Measurements from ENCODE around the gene HMGB1. TPM values are rescaled to one million over a fixed set of nuclear protein-coding genes. Genes with fewer than 3 reads are reported as not detected.

HMGB1 gene
- total RNA-seq, 5 donors from 2014 or later (not counting 1 experiment from before 2014, with no cell fraction given): 290 to 406 (median 300) TPM

- Mint-ChIP-seq H3K9me3 (no peaks in the 10 kb centered on the region), H3K4me3 (no peak overlapping the region), H3K36me3 (no peaks in the 10 kb centered on the region), H3K27ac (peak overlapping the region in 1 of 2 donors; percentile 66), H3K4me1 (peaks cover 5 to 17% (median 11%) of the 10 kb centered on the region in 3 donors), H3K27me3 (peaks cover 0 to 2% of the 10 kb centered on the region in 2 donors)
- no peak for DNase-seq
- Histone ChIP-seq H3K36me3 (ENCODE audit: control insufficient read depth in 2 of 2, extremely low read depth in 1 of 2, insufficient read depth in 1 of 2, low read length in 1 of 2) (no peaks in the 10 kb centered on the region), H3K9me3 (no peaks in the 10 kb centered on the region), H3K27me3 (replicated peaks in 1 of 2; ENCODE audit: control insufficient read depth in 2 of 2, extremely low read depth in 1 of 2, insufficient read depth in 2 of 2, low read length in 1 of 2) (peaks cover 0 to 15% of the 10 kb centered on the region in 2 experiments), H3K4me3 (ENCODE audit: control insufficient read depth in 1 of 2, extremely low read depth in 1 of 2, low read length in 1 of 2) (no peak overlapping the region), H3K4me1 (ENCODE audit: control insufficient read depth in 1 of 2, extremely low read depth in 1 of 2, insufficient read depth in 2 of 2, low read length in 2 of 2) (peaks cover 0 to 7% of the 10 kb centered on the region in 2 experiments), H3K27ac (ENCODE audit: low read length) (no peak overlapping the region)
- no peak for ATAC-seq (replicated peaks in 1 of 4)
- WGBS (ENCODE audit: insufficient coverage): 92% methylated on average over 4 of the region's 8 CpGs
- CTCF ChIA-PET: interaction anchor here in 1 of 2 donors (0.8 kb wide), 1 partner anchor 21 kb away, joined by 3 read pairs; no protein-coding TSS in a partner anchor
- POLR2A ChIA-PET: no interaction called here
Observed at GRCh38 chr13:30440910-30441703, 24.6 kb downstream of the HMGB1 start.

DNA sequence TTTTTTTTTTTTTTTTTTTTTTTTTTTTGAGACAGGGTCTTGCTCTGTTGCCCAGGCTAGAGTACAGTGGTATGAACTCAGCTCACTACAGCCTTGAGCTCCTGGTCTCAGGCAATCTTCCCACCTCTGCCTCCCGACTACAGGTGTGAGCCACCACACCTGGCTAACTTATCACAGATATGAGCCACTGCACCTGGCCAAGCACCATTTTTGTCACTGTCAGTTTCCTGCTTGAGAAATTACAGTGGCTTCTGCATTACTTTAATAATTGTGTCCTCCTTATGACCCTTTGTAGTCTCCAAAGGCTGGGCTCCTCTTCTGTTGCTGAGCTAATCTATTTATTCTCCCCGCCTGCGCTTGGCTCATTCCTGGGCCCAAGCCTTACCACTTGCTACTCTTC lies 27.4 kb downstream of the HMGB1 start:
- H3K4me1 ChIP-seq (ENCODE audit: control insufficient read depth in 1 of 2, extremely low read depth in 1 of 2, insufficient read depth in 2 of 2, low read length in 2 of 2): no peaks in the 10 kb centered on the region
- H3K36me3 Mint-ChIP-seq: no peaks in the 10 kb centered on the region
- CTCF ChIA-PET: no interaction called here
- peaks cover 5 to 10% (median 5%) of the 10 kb centered on the region in 3 donors for H3K4me1 Mint-ChIP-seq
- POLR2A ChIA-PET: no interaction called here
- no peak overlapping the region for H3K4me3 Mint-ChIP-seq
- WGBS (ENCODE audit: insufficient coverage): 100% methylated on average over 3 of the region's 3 CpGs
- no peaks in the 10 kb centered on the region for H3K9me3 ChIP-seq
- no peaks in the 10 kb centered on the region for H3K27me3 ChIP-seq (replicated peaks in 1 of 2; ENCODE audit: control insufficient read depth in 2 of 2, extremely low read depth in 1 of 2, insufficient read depth in 2 of 2, low read length in 1 of 2)
- ATAC-seq (replicated peaks in 1 of 4) (no peak), DNase-seq (no peak)
- H3K27ac Mint-ChIP-seq: no peak overlapping the region
- H3K36me3 ChIP-seq (ENCODE audit: control insufficient read depth in 2 of 2, extremely low read depth in 1 of 2, insufficient read depth in 1 of 2, low read length in 1 of 2): no peaks in the 10 kb centered on the region
- H3K9me3 Mint-ChIP-seq: no peaks in the 10 kb centered on the region
- H3K4me3 ChIP-seq (ENCODE audit: control insufficient read depth in 1 of 2, extremely low read depth in 1 of 2, low read length in 1 of 2): no peak overlapping the region
- H3K27ac ChIP-seq (ENCODE audit: low read length): no peak overlapping the region
- no peaks in the 10 kb centered on the region for H3K27me3 Mint-ChIP-seq

DNA sequence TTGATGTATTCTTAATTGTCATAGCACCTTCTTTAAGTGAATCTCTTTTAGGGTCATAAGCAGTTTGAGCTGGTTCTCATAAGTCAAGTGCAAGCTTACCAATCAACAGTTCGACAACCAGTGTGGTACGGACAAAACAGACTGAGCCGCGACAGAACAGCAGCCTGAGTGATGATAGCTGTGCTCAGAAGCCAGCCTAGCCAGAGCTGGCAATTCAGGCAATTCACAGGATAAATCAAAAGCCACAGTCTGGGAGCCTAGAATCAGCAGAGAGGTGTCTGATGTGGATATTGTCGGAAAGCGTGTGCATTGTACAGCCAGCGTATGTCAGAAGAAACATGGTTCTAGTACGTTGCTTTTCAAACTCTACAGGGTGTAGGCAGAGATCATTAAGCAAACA lies 28.6 kb downstream of the HMGB1 start:
- H3K27ac Mint-ChIP-seq: no peak overlapping the region
- H3K9me3 Mint-ChIP-seq: no peaks in the 10 kb centered on the region
- Histone ChIP-seq H3K9me3 (no peaks in the 10 kb centered on the region), H3K27me3 (replicated peaks in 1 of 2; ENCODE audit: control insufficient read depth in 2 of 2, extremely low read depth in 1 of 2, insufficient read depth in 2 of 2, low read length in 1 of 2) (no peaks in the 10 kb centered on the region), H3K27ac (ENCODE audit: low read length) (no peak overlapping the region), H3K4me3 (ENCODE audit: control insufficient read depth in 1 of 2, extremely low read depth in 1 of 2, low read length in 1 of 2) (no peak overlapping the region), H3K4me1 (ENCODE audit: control insufficient read depth in 1 of 2, extremely low read depth in 1 of 2, insufficient read depth in 2 of 2, low read length in 2 of 2) (no peaks in the 10 kb centered on the region), H3K36me3 (ENCODE audit: control insufficient read depth in 2 of 2, extremely low read depth in 1 of 2, insufficient read depth in 1 of 2, low read length in 1 of 2) (no peaks in the 10 kb centered on the region)
- POLR2A ChIA-PET: no interaction called here
- ATAC-seq (replicated peaks in 1 of 4) (no peak), DNase-seq (no peak)
- no peak overlapping the region for H3K4me3 Mint-ChIP-seq
- no peaks in the 10 kb centered on the region for H3K27me3 Mint-ChIP-seq
- CTCF ChIA-PET: interaction anchor here in 1 of 2 donors (1.0 to 1.2 kb wide), 2 partner anchors 26 to 104 kb away, joined by 3 read pairs; no protein-coding TSS in a partner anchor
- 100% methylated on average over 4 of the region's 8 CpGs for WGBS (ENCODE audit: insufficient coverage)
- peaks cover 5 to 7% (median 5%) of the 10 kb centered on the region in 3 donors for H3K4me1 Mint-ChIP-seq
- H3K36me3 Mint-ChIP-seq: no peaks in the 10 kb centered on the region

DNA sequence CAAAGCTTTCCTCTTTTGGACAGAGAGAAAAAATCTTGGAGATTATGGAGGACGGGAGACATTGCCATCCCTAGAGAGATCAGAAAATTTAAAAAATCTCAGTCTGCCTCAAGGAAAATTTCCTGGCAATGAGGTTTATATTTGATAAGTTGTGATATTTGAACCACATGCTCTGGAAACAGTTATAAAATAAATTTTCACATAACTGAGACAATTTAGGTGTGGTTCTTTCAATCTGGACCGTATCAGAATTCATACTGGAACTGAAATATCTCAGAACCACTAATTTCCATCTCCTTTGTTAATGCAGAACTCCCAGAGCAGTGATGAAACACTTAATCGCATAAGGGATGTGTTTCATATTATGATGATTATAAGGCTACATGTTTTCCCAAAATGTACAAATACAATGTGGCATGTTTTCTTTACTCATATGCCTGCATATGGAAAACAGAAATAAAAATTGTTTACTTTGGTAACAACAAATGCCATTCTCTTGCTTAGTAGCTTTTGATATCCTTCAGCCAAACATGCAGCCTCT lies 29.8 kb downstream of the HMGB1 start:
- Mint-ChIP-seq H3K27me3 (no peaks in the 10 kb centered on the region), H3K36me3 (no peaks in the 10 kb centered on the region), H3K9me3 (no peaks in the 10 kb centered on the region), H3K4me3 (no peak overlapping the region), H3K4me1 (peaks cover 1 to 12% (median 10%) of the 10 kb centered on the region in 3 donors), H3K27ac (no peak overlapping the region)
- ChIA-PET CTCF (no interaction called here), POLR2A (no interaction called here)
- Histone ChIP-seq H3K4me1 (ENCODE audit: control insufficient read depth in 1 of 2, extremely low read depth in 1 of 2, insufficient read depth in 2 of 2, low read length in 2 of 2) (no peaks in the 10 kb centered on the region), H3K27me3 (replicated peaks in 1 of 2; ENCODE audit: control insufficient read depth in 2 of 2, extremely low read depth in 1 of 2, insufficient read depth in 2 of 2, low read length in 1 of 2) (no peaks in the 10 kb centered on the region), H3K27ac (ENCODE audit: low read length) (no peak overlapping the region), H3K4me3 (ENCODE audit: control insufficient read depth in 1 of 2, extremely low read depth in 1 of 2, low read length in 1 of 2) (no peak overlapping the region), H3K36me3 (ENCODE audit: control insufficient read depth in 2 of 2, extremely low read depth in 1 of 2, insufficient read depth in 1 of 2, low read length in 1 of 2) (no peaks in the 10 kb centered on the region), H3K9me3 (no peaks in the 10 kb centered on the region)
- WGBS (ENCODE audit: insufficient coverage): no CpG with 5 or more reads among the region's 3 CpGs
- DNase-seq: no peak
- no peak for ATAC-seq (replicated peaks in 1 of 4)

- Mint-ChIP-seq H3K9me3 (no peaks in the 10 kb centered on the region), H3K36me3 (no peaks in the 10 kb centered on the region), H3K4me3 (no peak overlapping the region), H3K27me3 (no peaks in the 10 kb centered on the region), H3K4me1 (peaks cover 6 to 27% (median 24%) of the 10 kb centered on the region in 3 donors), H3K27ac (peak overlapping the region in 1 of 2 donors; percentile 84)
- Histone ChIP-seq H3K36me3 (ENCODE audit: control insufficient read depth in 2 of 2, extremely low read depth in 1 of 2, insufficient read depth in 1 of 2, low read length in 1 of 2) (no peaks in the 10 kb centered on the region), H3K27me3 (replicated peaks in 1 of 2; ENCODE audit: control insufficient read depth in 2 of 2, extremely low read depth in 1 of 2, insufficient read depth in 2 of 2, low read length in 1 of 2) (no peaks in the 10 kb centered on the region), H3K27ac (ENCODE audit: low read length) (no peak overlapping the region), H3K4me3 (ENCODE audit: control insufficient read depth in 1 of 2, extremely low read depth in 1 of 2, low read length in 1 of 2) (no peak overlapping the region), H3K9me3 (no peaks in the 10 kb centered on the region), H3K4me1 (ENCODE audit: control insufficient read depth in 1 of 2, extremely low read depth in 1 of 2, insufficient read depth in 2 of 2, low read length in 2 of 2) (peaks cover 0 to 2% of the 10 kb centered on the region in 2 experiments)
- no CpG with 5 or more reads among the region's 2 CpGs for WGBS (ENCODE audit: insufficient coverage)
- ChIA-PET CTCF (interaction anchor here in 1 of 2 donors (0.6 kb wide), 1 partner anchor 20 kb away, joined by 3 read pairs; no protein-coding TSS in a partner anchor), POLR2A (interaction anchor here in 1 of 2 donors (0.6 to 1.4 kb wide), 2 partner anchors 57 to 102 kb away, joined by 3 to 8 read pairs; no protein-coding TSS in a partner anchor)
- DNase-seq (no peak), ATAC-seq (replicated peaks in 1 of 4) (no peak)
Observed at GRCh38 chr13:30431269-30431940, 34.3 kb downstream of the HMGB1 start.

Data from T-cell (primary cell).